ENCODE data around the gene OPN1MW3.
"Not testable (repeated sequence)": the region's sequence is repeated elsewhere in the genome, so short reads cannot be mapped to it uniquely, and the experiment has no call there.

OPN1MW3 gene

GRCh38 chrX:154269245-154269644 is 11.9 kb downstream of the OPN1MW3 start:
- not testable (repeated sequence) for H3K4me1 Mint-ChIP-seq; H3K27ac Mint-ChIP-seq; H3K27me3 Mint-ChIP-seq (ENCODE audit: low read depth); H3K36me3 Mint-ChIP-seq (ENCODE audit: low read depth); H3K9me3 Mint-ChIP-seq; H3K4me3 Mint-ChIP-seq

DNA sequence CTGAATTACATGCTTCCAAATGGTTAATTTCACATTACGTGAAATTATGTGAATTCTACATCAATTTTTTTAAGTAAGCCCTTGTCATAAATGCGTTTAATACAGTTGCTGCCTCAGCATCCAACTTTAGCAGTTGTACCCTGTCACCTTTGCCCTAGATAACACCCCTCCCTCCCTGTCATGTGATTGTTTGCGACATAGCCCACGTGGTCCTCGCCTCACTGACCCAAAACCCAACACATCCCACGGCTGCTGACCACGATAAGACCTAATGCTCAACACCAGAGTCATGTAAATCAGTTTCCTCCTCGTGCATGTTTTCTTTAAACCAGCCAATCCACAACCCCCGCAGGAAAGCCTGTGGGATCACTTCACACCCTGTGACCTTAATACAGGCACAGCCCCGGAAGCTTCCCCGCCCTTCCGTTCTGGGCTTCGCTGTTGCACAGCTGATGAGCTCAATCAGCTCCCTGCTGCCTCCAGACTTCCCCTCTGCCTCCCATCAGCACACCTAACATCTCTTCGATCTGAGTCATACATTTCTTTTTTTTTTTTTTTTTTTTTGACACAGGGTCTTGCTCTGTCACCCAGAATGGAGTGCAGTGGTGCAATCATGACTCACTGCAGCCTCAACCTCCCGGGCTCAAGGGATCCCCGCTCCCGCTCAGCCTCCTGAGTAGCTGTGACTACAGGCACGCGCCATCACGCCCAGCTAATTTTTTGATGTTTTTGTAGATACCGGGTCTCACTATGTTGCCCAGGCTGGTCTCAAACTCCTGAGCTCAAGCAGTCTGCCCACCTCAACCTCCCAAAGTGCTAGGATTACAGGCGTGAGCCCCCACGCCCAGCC is 27.3 kb downstream of the OPN1MW3 start:
- not testable (repeated sequence) for H3K27ac Mint-ChIP-seq; H3K27me3 Mint-ChIP-seq (ENCODE audit: low read depth); H3K36me3 Mint-ChIP-seq (ENCODE audit: low read depth); H3K9me3 Mint-ChIP-seq; H3K4me1 Mint-ChIP-seq; H3K4me3 Mint-ChIP-seq

DNA sequence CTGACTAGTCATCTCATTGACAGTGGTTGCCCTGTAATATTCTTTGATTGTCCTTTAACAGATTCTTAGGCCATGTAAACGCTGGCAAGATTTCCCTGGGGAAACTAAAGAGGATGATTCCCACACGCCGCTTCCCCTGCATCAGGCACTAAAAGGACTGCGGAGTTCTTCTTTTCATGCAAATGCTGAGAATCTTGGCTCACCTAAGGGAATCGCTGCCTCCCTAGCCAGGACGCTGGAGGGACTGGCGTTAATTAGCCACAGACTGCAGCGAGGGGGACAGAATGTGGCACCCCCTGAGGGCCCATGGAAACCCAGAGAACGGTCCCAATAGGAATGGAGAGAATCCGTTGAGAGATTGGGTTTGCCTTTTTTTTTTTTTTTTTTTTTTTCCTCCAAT is 29.0 kb downstream of the OPN1MW3 start:
- not testable (repeated sequence) for H3K9me3 Mint-ChIP-seq; H3K4me3 Mint-ChIP-seq; H3K4me1 Mint-ChIP-seq; H3K36me3 Mint-ChIP-seq (ENCODE audit: low read depth); H3K27me3 Mint-ChIP-seq (ENCODE audit: low read depth); H3K27ac Mint-ChIP-seq

GRCh38 chrX:154294791-154295574 is 37.6 kb downstream of the OPN1MW3 start, which contains the start of gene TEX28:
Gene TEX28, minus strand, starts transcription at chrX:154295124. Its CDS starts 3,007 bp downstream, at chrX:154292117.
- Mint-ChIP-seq H3K4me3 (no peak within 1 kb of the TSS), H3K27me3 (ENCODE audit: low read depth) (peaks cover 5% of the 10 kb centered on the region), H3K36me3 (ENCODE audit: low read depth) (no peaks in the 10 kb centered on the region), H3K4me1 (no peaks in the 10 kb centered on the region), H3K27ac (no peak within 1 kb of the TSS), H3K9me3 (peaks cover 7% of the 10 kb centered on the region)
- TF ChIP-seq, protein P1, sequence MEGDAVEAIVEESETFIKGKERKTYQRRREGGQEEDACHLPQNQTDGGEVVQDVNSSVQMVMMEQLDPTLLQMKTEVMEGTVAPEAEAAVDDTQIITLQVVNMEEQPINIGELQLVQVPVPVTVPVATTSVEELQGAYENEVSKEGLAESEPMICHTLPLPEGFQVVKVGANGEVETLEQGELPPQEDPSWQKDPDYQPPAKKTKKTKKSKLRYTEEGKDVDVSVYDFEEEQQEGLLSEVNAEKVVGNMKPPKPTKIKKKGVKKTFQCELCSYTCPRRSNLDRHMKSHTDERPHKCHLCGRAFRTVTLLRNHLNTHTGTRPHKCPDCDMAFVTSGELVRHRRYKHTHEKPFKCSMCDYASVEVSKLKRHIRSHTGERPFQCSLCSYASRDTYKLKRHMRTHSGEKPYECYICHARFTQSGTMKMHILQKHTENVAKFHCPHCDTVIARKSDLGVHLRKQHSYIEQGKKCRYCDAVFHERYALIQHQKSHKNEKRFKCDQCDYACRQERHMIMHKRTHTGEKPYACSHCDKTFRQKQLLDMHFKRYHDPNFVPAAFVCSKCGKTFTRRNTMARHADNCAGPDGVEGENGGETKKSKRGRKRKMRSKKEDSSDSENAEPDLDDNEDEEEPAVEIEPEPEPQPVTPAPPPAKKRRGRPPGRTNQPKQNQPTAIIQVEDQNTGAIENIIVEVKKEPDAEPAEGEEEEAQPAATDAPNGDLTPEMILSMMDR (IDR thresholded peaks at IDR 0.05; ENCODE audit: unreplicated experiment in 3 of 3) = no peak

DNA sequence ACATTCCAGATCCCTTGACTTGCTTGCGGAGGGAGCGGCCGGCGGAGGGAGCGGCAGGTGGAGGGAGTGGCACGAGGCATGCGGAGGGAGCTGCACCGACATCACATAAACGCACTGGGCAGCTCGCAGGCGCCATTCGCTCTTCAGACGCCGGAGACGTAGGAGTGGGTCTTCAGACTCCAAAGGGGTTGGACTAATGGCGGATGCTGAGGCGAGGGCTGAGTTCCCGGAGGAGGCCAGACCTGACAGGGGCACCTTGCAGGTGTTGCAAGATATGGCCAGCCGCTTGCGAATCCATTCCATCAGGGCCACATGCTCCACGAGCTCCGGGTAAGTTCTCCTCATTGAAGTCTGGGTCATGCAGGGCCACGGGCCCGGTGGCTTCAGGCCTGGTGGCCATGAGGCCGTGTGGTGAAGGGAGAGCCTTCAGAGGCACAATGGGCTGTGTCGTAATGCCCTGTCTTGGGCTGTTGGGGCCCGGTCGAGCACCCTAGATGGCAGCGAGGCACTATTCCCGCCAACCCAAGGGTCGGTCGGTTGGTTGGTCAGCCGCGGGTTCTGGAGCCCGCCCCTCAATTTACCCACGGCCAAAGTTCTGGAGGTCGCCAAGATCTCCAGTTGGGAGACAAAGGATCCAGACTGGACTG is 38.4 kb downstream of the OPN1MW3 start, which contains the start of gene TKTL1:
TKTL1 (plus strand) TSS at position 132 of the 647 bp plus-strand sequence; CDS start at position 197, 65 bp downstream.
- Mint-ChIP-seq H3K27me3 (ENCODE audit: low read depth) (peaks cover 9% of the 10 kb centered on the region), H3K4me1 (no peaks in the 10 kb centered on the region), H3K27ac (no peak within 1 kb of the TSS), H3K4me3 (no peak within 1 kb of the TSS), H3K9me3 (peaks cover 11% of the 10 kb centered on the region), H3K36me3 (ENCODE audit: low read depth) (no peaks in the 10 kb centered on the region)
- TF ChIP-seq, protein P1 (IDR thresholded peaks at IDR 0.05; ENCODE audit: unreplicated experiment in 3 of 3) = no peak

- H3K9me3 Mint-ChIP-seq = peaks cover 11% of the 10 kb centered on the region
- TF ChIP-seq, protein P1 (IDR thresholded peaks at IDR 0.05; ENCODE audit: unreplicated experiment in 3 of 3) = no peak
- H3K27ac Mint-ChIP-seq = no peak overlapping the region
- no peaks in the 10 kb centered on the region for H3K4me1 Mint-ChIP-seq
- H3K4me3 Mint-ChIP-seq = no peak overlapping the region
- H3K27me3 Mint-ChIP-seq (ENCODE audit: low read depth) = peaks cover 9% of the 10 kb centered on the region
- H3K36me3 Mint-ChIP-seq (ENCODE audit: low read depth) = no peaks in the 10 kb centered on the region
These were observed 39.3 kb downstream of the OPN1MW3 start for GRCh38 chrX:154296731-154297130.

GRCh38 chrX:154298312-154298711 is 40.9 kb downstream of the OPN1MW3 start:
- Mint-ChIP-seq H3K36me3 (ENCODE audit: low read depth) (no peaks in the 10 kb centered on the region), H3K9me3 (peaks cover 15% of the 10 kb centered on the region), H3K27ac (no peak overlapping the region), H3K27me3 (ENCODE audit: low read depth) (peaks cover 9% of the 10 kb centered on the region), H3K4me3 (no peak overlapping the region), H3K4me1 (no peaks in the 10 kb centered on the region)
- TF ChIP-seq, protein P1 (IDR thresholded peaks at IDR 0.05; ENCODE audit: unreplicated experiment in 3 of 3) = no peak

Data from nephron (organoid).